ENCODE results near the gene MSI2. TPM values are rescaled to one million over a fixed set of nuclear protein-coding genes. Genes with fewer than 3 reads are reported as not detected.

Gene MSI2
- total and polyA plus RNA-seq, 2 experiments from 2014 or later: 4.3 to 17.9 TPM

- in situ Hi-C loops (cut with MboI): no loop called here
- no peaks in the 10 kb centered on the region for H3K4me1 ChIP-seq (ENCODE audit: insufficient read depth)
- DNase-seq: no peak
- H3K9me3 ChIP-seq (ENCODE audit: low read depth): no peaks in the 10 kb centered on the region
- no peaks in the 10 kb centered on the region for H3K27me3 ChIP-seq (replicated peaks; ENCODE audit: insufficient read depth)
- 75 to 79% methylated on average over 3 of the region's 3 CpGs for WGBS, 2 experiments (ENCODE audit: low coverage in 1 of 2, low lambda C conversion rate in 2 of 2, missing lambda C conversion rate in 2 of 2)
- H3K36me3 ChIP-seq (ENCODE audit: low read depth): no peaks in the 10 kb centered on the region
- H3K4me2 ChIP-seq (ENCODE audit: unreplicated experiment): no peak overlapping the region
- no peak for TF ChIP-seq EZH2 (IDR thresholded peaks at IDR 0.05; ENCODE audit: insufficient read depth, poor library complexity, severe bottlenecking)
- TF ChIP-seq EZH2phosphoT487 (IDR thresholded peaks at IDR 0.05; ENCODE audit: insufficient read depth, low read depth): no peak
- H2AFZ ChIP-seq: no peak overlapping the region
- no peaks in the 10 kb centered on the region for H3K9me2 ChIP-seq (ENCODE audit: insufficient read depth)
- no peak overlapping the region for H3K9ac ChIP-seq
- H3F3A ChIP-seq (ENCODE audit: insufficient read depth): no peaks in the 10 kb centered on the region
- no peaks in the 10 kb centered on the region for H4K20me1 ChIP-seq (ENCODE audit: insufficient read depth)
- H3K79me2 ChIP-seq (ENCODE audit: insufficient read depth): no peaks in the 10 kb centered on the region
- no peak overlapping the region for H3K27ac ChIP-seq
- H3K4me3 ChIP-seq: no peak overlapping the region
Observed at GRCh38 chr17:57512691-57513090, 256.4 kb downstream of the MSI2 start.

DNA sequence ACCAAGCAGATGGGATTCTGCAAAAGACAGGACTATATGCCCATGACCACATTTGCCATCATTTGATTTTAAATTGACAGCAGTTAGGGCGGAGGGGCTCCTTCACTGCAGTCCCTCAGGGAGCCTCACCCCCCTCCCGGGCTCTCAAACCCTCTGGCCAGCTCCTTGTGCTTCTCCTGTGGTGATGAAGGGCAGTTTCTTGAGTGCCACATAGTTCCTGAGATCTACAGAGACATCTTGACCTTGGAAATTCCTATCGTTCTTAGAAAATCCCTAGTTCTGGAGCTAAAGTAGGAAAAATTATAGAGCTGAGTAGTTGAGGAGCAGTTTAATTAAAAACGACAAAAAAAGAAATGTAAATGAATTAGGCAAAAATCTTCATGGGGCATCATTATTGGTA is 257.2 kb downstream of the MSI2 start:
- no peak for DNase-seq
- H3K9ac ChIP-seq: no peak overlapping the region
- no peaks in the 10 kb centered on the region for H4K20me1 ChIP-seq (ENCODE audit: insufficient read depth)
- TF ChIP-seq EZH2 (IDR thresholded peaks at IDR 0.05; ENCODE audit: insufficient read depth, poor library complexity, severe bottlenecking): no peak
- TF ChIP-seq EZH2phosphoT487 (IDR thresholded peaks at IDR 0.05; ENCODE audit: insufficient read depth, low read depth): no peak
- no peaks in the 10 kb centered on the region for H3F3A ChIP-seq (ENCODE audit: insufficient read depth)
- in situ Hi-C loops (cut with MboI): no loop called here
- WGBS, 2 experiments (ENCODE audit: low coverage in 1 of 2, low lambda C conversion rate in 2 of 2, missing lambda C conversion rate in 2 of 2): 71 to 77% methylated on average over 4 of the region's 4 CpGs
- H3K4me1 ChIP-seq (ENCODE audit: insufficient read depth): no peaks in the 10 kb centered on the region
- no peak overlapping the region for H2AFZ ChIP-seq
- no peak overlapping the region for H3K4me2 ChIP-seq (ENCODE audit: unreplicated experiment)
- no peak overlapping the region for H3K4me3 ChIP-seq
- no peaks in the 10 kb centered on the region for H3K36me3 ChIP-seq (ENCODE audit: low read depth)
- H3K79me2 ChIP-seq (ENCODE audit: insufficient read depth): no peaks in the 10 kb centered on the region
- H3K9me2 ChIP-seq (ENCODE audit: insufficient read depth): no peaks in the 10 kb centered on the region
- H3K27me3 ChIP-seq (replicated peaks; ENCODE audit: insufficient read depth): no peaks in the 10 kb centered on the region
- H3K9me3 ChIP-seq (ENCODE audit: low read depth): no peaks in the 10 kb centered on the region
- no peak overlapping the region for H3K27ac ChIP-seq

DNA sequence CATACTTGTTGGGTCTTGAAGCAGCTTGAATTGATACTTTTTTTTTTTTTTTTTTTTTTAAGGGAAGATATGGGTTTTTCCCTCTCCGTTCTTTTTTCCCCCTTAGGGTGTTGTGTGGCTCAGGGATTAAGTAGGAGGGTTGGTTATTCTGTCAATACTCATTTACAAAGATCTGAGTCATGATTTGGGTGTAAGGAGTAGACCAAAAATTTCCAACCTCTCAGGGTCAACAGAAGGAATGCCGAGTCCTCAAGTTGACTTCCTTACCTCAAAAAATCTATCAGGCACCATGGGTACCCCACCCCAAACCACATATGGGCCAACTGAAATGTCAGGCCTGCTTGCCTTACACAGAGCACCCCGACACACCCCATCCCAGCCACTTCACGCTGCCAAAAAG is 258.3 kb downstream of the MSI2 start:
- H3F3A ChIP-seq (ENCODE audit: insufficient read depth): no peaks in the 10 kb centered on the region
- in situ Hi-C loops (cut with MboI): no loop called here
- H3K4me3 ChIP-seq: no peak overlapping the region
- H3K36me3 ChIP-seq (ENCODE audit: low read depth): no peaks in the 10 kb centered on the region
- WGBS, 2 experiments (ENCODE audit: low coverage in 1 of 2, low lambda C conversion rate in 2 of 2, missing lambda C conversion rate in 2 of 2): 86 to 91% methylated on average over 4 of the region's 4 CpGs
- no peaks in the 10 kb centered on the region for H3K79me2 ChIP-seq (ENCODE audit: insufficient read depth)
- no peak for TF ChIP-seq EZH2 (IDR thresholded peaks at IDR 0.05; ENCODE audit: insufficient read depth, poor library complexity, severe bottlenecking)
- no peak for TF ChIP-seq EZH2phosphoT487 (IDR thresholded peaks at IDR 0.05; ENCODE audit: insufficient read depth, low read depth)
- no peak overlapping the region for H3K27ac ChIP-seq
- no peak overlapping the region for H2AFZ ChIP-seq
- no peak for DNase-seq
- no peak overlapping the region for H3K4me2 ChIP-seq (ENCODE audit: unreplicated experiment)
- H3K9ac ChIP-seq: no peak overlapping the region
- no peaks in the 10 kb centered on the region for H4K20me1 ChIP-seq (ENCODE audit: insufficient read depth)
- peaks cover 7% of the 10 kb centered on the region for H3K4me1 ChIP-seq (ENCODE audit: insufficient read depth)
- H3K9me3 ChIP-seq (ENCODE audit: low read depth): no peaks in the 10 kb centered on the region
- no peaks in the 10 kb centered on the region for H3K9me2 ChIP-seq (ENCODE audit: insufficient read depth)
- H3K27me3 ChIP-seq (replicated peaks; ENCODE audit: insufficient read depth): no peaks in the 10 kb centered on the region

GRCh38 chr17:57515662-57516211 is 259.4 kb downstream of the MSI2 start:
- Histone ChIP-seq H3K36me3 (ENCODE audit: low read depth) (no peaks in the 10 kb centered on the region), H3K27ac (no peak overlapping the region), H2AFZ (no peak overlapping the region), H3K4me1 (ENCODE audit: insufficient read depth) (peaks cover 8% of the 10 kb centered on the region), H3K4me2 (ENCODE audit: unreplicated experiment) (no peak overlapping the region), H3K9ac (no peak overlapping the region), H3F3A (ENCODE audit: insufficient read depth) (no peaks in the 10 kb centered on the region), H3K9me2 (ENCODE audit: insufficient read depth) (no peaks in the 10 kb centered on the region), H3K79me2 (ENCODE audit: insufficient read depth) (no peaks in the 10 kb centered on the region), H3K9me3 (ENCODE audit: low read depth) (no peaks in the 10 kb centered on the region), H3K27me3 (replicated peaks; ENCODE audit: insufficient read depth) (no peaks in the 10 kb centered on the region), H3K4me3 (no peak overlapping the region), H4K20me1 (ENCODE audit: insufficient read depth) (no peaks in the 10 kb centered on the region)
- in situ Hi-C loops (cut with MboI): no loop called here
- DNase-seq: peak; percentile 45
- TF ChIP-seq EZH2 (IDR thresholded peaks at IDR 0.05; ENCODE audit: insufficient read depth, poor library complexity, severe bottlenecking) (no peak), EZH2phosphoT487 (IDR thresholded peaks at IDR 0.05; ENCODE audit: insufficient read depth, low read depth) (no peak)
- 93 to 95% methylated on average over 1 of the region's 1 CpG for WGBS, 2 experiments (ENCODE audit: low coverage in 1 of 2, low lambda C conversion rate in 2 of 2, missing lambda C conversion rate in 2 of 2)

All from GM23248 (cell line).